AG08395 (cell line): ENCODE results near the gene LAMB1.
"Not testable (repeated sequence)": the region's sequence is repeated elsewhere in the genome, so short reads cannot be mapped to it uniquely, and the experiment has no call there.

Experiments
- DNase-seq: peaks from one replicate; pipeline ENCODE4 v3.0.0; 2012; ENCODE audit warnings: mixed read lengths, low spot score

Gene LAMB1

GRCh38 chr7:107971613-107972012 is 31.3 kb downstream of the LAMB1 start:
- DNase-seq, result peak; percentile 6

GRCh38 chr7:107971100-107971499 is 31.9 kb downstream of the LAMB1 start:
- DNase-seq, result no peak

GRCh38 chr7:107969856-107970255 is 33.1 kb downstream of the LAMB1 start:
- no peak for DNase-seq

- no peak for DNase-seq
These were observed 34.5 kb downstream of the LAMB1 start for GRCh38 chr7:107968449-107968848.

- DNase-seq, result no peak
These were observed 35.5 kb downstream of the LAMB1 start for GRCh38 chr7:107967420-107967819.

- peak; percentile 85 for DNase-seq
These were observed 36.2 kb downstream of the LAMB1 start for GRCh38 chr7:107966711-107967110.

GRCh38 chr7:107964510-107964909 is 38.5 kb downstream of the LAMB1 start:
- DNase-seq, result no peak

- DNase-seq, result no peak
These were observed 40.1 kb downstream of the LAMB1 start for GRCh38 chr7:107962817-107963216.

- DNase-seq, result no peak
These were observed 41.6 kb downstream of the LAMB1 start for GRCh38 chr7:107961405-107961804.

GRCh38 chr7:107960272-107960671 is 42.7 kb downstream of the LAMB1 start:
- no peak for DNase-seq

- DNase-seq, result no peak
These were observed 43.4 kb downstream of the LAMB1 start for GRCh38 chr7:107959527-107959898.

- DNase-seq, result peak; percentile 90
These were observed 44.0 kb downstream of the LAMB1 start for GRCh38 chr7:107958764-107959526.

GRCh38 chr7:107957436-107957835 is 45.5 kb downstream of the LAMB1 start:
- DNase-seq, result no peak

- not testable (repeated sequence) for DNase-seq
These were observed 46.0 kb downstream of the LAMB1 start for GRCh38 chr7:107956950-107957349.

- DNase-seq, result no peak
These were observed 47.6 kb downstream of the LAMB1 start for GRCh38 chr7:107955394-107955793.

GRCh38 chr7:107953924-107954303 is 49.0 kb downstream of the LAMB1 start:
- DNase-seq, result no peak

- DNase-seq, result no peak
These were observed 49.6 kb downstream of the LAMB1 start for GRCh38 chr7:107953265-107953923.

- DNase-seq, result no peak
These were observed 51.1 kb downstream of the LAMB1 start for GRCh38 chr7:107951896-107952295.

GRCh38 chr7:107951172-107951787 is 51.7 kb downstream of the LAMB1 start:
- DNase-seq, result no peak

- DNase-seq, result no peak
These were observed 53.5 kb downstream of the LAMB1 start for GRCh38 chr7:107949443-107949935.

- DNase-seq, result peak; percentile 89
These were observed 54.1 kb downstream of the LAMB1 start for GRCh38 chr7:107948645-107949442.

GRCh38 chr7:107946881-107947280 is 56.1 kb downstream of the LAMB1 start:
- no peak for DNase-seq
